NT2/D1 (cell line): ENCODE results near the gene PASD1.

Experiments
- SUZ12 ChIP-seq: IDR thresholded peaks from 2 replicates; pipeline ENCODE4 v1.6.1; 2011; ENCODE audit not compliant: insufficient read length, insufficient read depth; ENCODE audit errors: extremely low read depth
- YY1 ChIP-seq: IDR thresholded peaks from 2 replicates; pipeline ENCODE4 v1.6.1; 2011; ENCODE audit not compliant: insufficient read length, insufficient read depth
- ZNF274 ChIP-seq: IDR thresholded peaks from 2 replicates; pipeline ENCODE4 v1.6.1; 2011; ENCODE audit warnings: mild to moderate bottlenecking, low read depth, low read length

DNA sequence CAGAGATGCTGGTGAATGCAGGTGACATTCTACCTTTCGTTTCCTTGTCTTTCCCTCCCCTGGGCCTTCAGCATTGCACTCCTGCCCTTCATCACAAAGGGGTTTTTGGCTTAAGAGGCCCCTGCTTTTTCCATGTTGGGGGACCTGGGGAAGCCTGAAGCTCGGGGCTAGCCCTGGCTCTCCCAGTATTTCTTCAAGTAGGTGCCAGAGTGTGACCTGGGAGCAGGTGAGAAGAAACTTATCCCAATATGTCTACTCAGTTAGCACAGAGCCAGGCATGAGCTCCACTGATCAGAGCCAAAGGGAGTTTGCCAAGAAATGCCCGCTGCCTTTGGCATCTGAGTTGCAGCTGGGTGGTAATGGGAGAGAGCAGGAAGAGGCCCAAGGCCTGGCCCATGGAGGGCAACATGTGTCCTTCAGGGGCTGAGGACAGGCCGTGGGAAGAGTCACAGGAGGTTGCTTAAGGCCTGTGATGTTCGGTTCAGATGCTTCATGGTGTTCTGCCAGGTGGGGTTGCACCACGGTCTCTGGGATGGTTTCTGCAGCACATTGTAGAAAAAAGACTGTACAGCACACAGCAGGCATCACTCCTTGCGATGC lies 139.4 kb downstream of the PASD1 start:
- no peak for TF ChIP-seq YY1
- TF ChIP-seq ZNF274: no peak
- no peak for TF ChIP-seq SUZ12
